HUDEP-2 (cell line): ENCODE data around the gene COL10A1.
"Not testable (repeated sequence)": the region's sequence is repeated elsewhere in the genome, so short reads cannot be mapped to it uniquely, and the experiment has no call there.

ENCODE experiments used
- DNase-seq, 76 experiments: peaks; one replicate each; lab custom pipeline; 2025; ENCODE audit not compliant: unreplicated experiment in 76 of 76; lab: John Stamatoyannopoulos, UW

COL10A1 gene

GRCh38 chr6:116127771-116128493 lies 2.0 kb upstream of the COL10A1 start:
- DNase-seq = no peak

GRCh38 chr6:116120430-116120829 lies 5.5 kb downstream of the COL10A1 start:
- no peak for DNase-seq

- no peak for DNase-seq
Observed at GRCh38 chr6:116118608-116119007, 7.3 kb downstream of the COL10A1 start.

GRCh38 chr6:116115781-116116180 lies 10.2 kb downstream of the COL10A1 start:
- no peak for DNase-seq

GRCh38 chr6:116113386-116113785 lies 12.5 kb downstream of the COL10A1 start:
- no peak for DNase-seq

- peak in 45 of 76 experiments; percentile 8 to 71 (median 35) for DNase-seq
Observed at GRCh38 chr6:116111552-116112528, 14.1 kb downstream of the COL10A1 start.

GRCh38 chr6:116108836-116109235 lies 17.1 kb downstream of the COL10A1 start:
- no peak for DNase-seq

- no peak for DNase-seq
Observed at GRCh38 chr6:116106146-116106545, 19.8 kb downstream of the COL10A1 start.

- no peak for DNase-seq
Observed at GRCh38 chr6:116105247-116105646, 20.7 kb downstream of the COL10A1 start.

GRCh38 chr6:116104636-116105035 lies 21.3 kb downstream of the COL10A1 start:
- DNase-seq = no peak

- DNase-seq = no peak
Observed at GRCh38 chr6:116102873-116103272, 23.1 kb downstream of the COL10A1 start.

GRCh38 chr6:116101790-116102189 lies 24.1 kb downstream of the COL10A1 start:
- DNase-seq = no peak

GRCh38 chr6:116101302-116101718 lies 24.6 kb downstream of the COL10A1 start:
- DNase-seq = peak in 27 of 76 experiments; percentile 35 to 84 (median 74)

GRCh38 chr6:116100419-116101301 lies 25.3 kb downstream of the COL10A1 start, which contains the start of gene NT5DC1:
Gene NT5DC1 (plus strand): TSS chr6:116100853. CDS start chr6:116100931, 78 bp downstream.
- peak in 75 of 76 experiments; percentile 19 to 98 (median 82) for DNase-seq

- DNase-seq = no peak
Observed at GRCh38 chr6:116099036-116099435, 26.9 kb downstream of the COL10A1 start.

- DNase-seq = no peak
Observed at GRCh38 chr6:116096979-116097816, 28.7 kb downstream of the COL10A1 start.

GRCh38 chr6:116096048-116096759 lies 29.7 kb downstream of the COL10A1 start:
- not testable (repeated sequence) for DNase-seq

GRCh38 chr6:116094041-116094440 lies 31.9 kb downstream of the COL10A1 start:
- DNase-seq = no peak

GRCh38 chr6:116090251-116090650 lies 35.7 kb downstream of the COL10A1 start:
- no peak for DNase-seq
